ENCODE measurements around the gene DHRS9.

GRCh38 chr2:169106134-169106533 is 36.8 kb downstream of the DHRS9 start:
- TF ChIP-seq CTCF (IDR thresholded peaks at IDR 0.05; ENCODE audit: insufficient read depth, low read length, poor library complexity, severe bottlenecking) = no peak
- TF ChIP-seq EZH2phosphoT487 (conservative IDR thresholded peaks at IDR 0.05; ENCODE audit: low read length) = no peak
